ENCODE measurements around the gene ARID1A. TPM values are rescaled to one million over a fixed set of nuclear protein-coding genes. Genes with fewer than 3 reads are reported as not detected.

Gene ARID1A
- total RNA-seq, 4 donors from 2014 or later: 36.8 to 76.2 (median 44.5) TPM

GRCh38 chr1:26728645-26729044 lies 32.8 kb downstream of the ARID1A start:
- Histone ChIP-seq H3K9me3 (no peaks in the 10 kb centered on the region), H3K36me3 (peaks cover 34 to 43% (median 40%) of the 10 kb centered on the region in 4 donors), H3K4me1 (peaks cover 58 to 73% (median 60%) of the 10 kb centered on the region in 4 donors), H3K27me3 (no peaks in the 10 kb centered on the region), H3K4me3 (no peak overlapping the region), H3K27ac (replicated peaks in 1 of 4) (no peak overlapping the region)
- 84% methylated on average over 1 of the region's 1 CpG for WGBS
- no peak for DNase-seq (ENCODE audit: extremely low spot score)
- TF ChIP-seq CTCF (IDR thresholded peaks at IDR 0.05) (no peak), POLR2A (IDR thresholded peaks at IDR 0.05; ENCODE audit: low read depth) (no peak), EP300 (IDR thresholded peaks at IDR 0.05) (no peak), POLR2AphosphoS5 (IDR thresholded peaks at IDR 0.05) (no peak)
- intact Hi-C loops (cut with DNase I): loop anchor here (10.0 kb wide), 1 partner anchor 56 kb away; the partner anchor contains the start of gene PIGV

- peaks cover 35 to 53% (median 48%) of the 10 kb centered on the region in 4 donors for H3K36me3 ChIP-seq
- WGBS: 94% methylated on average over 11 of the region's 12 CpGs
These were observed 33.8 kb downstream of the ARID1A start for GRCh38 chr1:26729633-26730032.

GRCh38 chr1:26730695-26731094 lies 34.9 kb downstream of the ARID1A start:
- Histone ChIP-seq H3K4me1 (peaks cover 52 to 66% (median 55%) of the 10 kb centered on the region in 4 donors), H3K9me3 (no peaks in the 10 kb centered on the region), H3K27me3 (no peaks in the 10 kb centered on the region), H3K36me3 (peaks cover 44 to 63% (median 56%) of the 10 kb centered on the region in 4 donors), H3K27ac (replicated peaks in 1 of 4) (no peak overlapping the region), H3K4me3 (no peak overlapping the region)
- TF ChIP-seq EP300 (IDR thresholded peaks at IDR 0.05): no peak
- TF ChIP-seq POLR2A (IDR thresholded peaks at IDR 0.05; ENCODE audit: low read depth): no peak
- TF ChIP-seq POLR2AphosphoS5 (IDR thresholded peaks at IDR 0.05): no peak
- intact Hi-C loops (cut with DNase I): no loop called here
- no peak for DNase-seq (ENCODE audit: extremely low spot score)
- WGBS: 74% methylated on average over 2 of the region's 2 CpGs

More at GRCh38 chr1:26729633-26730032, 33.8 kb downstream of the ARID1A start:
- H3K27ac ChIP-seq (replicated peaks in 1 of 4): no peak overlapping the region
- no peaks in the 10 kb centered on the region for H3K9me3 ChIP-seq
- H3K4me1 ChIP-seq: peaks cover 58 to 73% (median 60%) of the 10 kb centered on the region in 4 donors
- no peak for DNase-seq (ENCODE audit: extremely low spot score)
- TF ChIP-seq EP300 (IDR thresholded peaks at IDR 0.05) (no peak), POLR2A (IDR thresholded peaks at IDR 0.05; ENCODE audit: low read depth) (no peak), CTCF (IDR thresholded peaks at IDR 0.05) (no peak), POLR2AphosphoS5 (IDR thresholded peaks at IDR 0.05) (no peak)
- intact Hi-C loops (cut with DNase I): loop anchor here (10.0 kb wide), 1 partner anchor 55 kb away; the partner anchor contains the start of gene PIGV
- H3K4me3 ChIP-seq: no peak overlapping the region
- no peaks in the 10 kb centered on the region for H3K27me3 ChIP-seq

- Histone ChIP-seq H3K4me1 (peaks cover 45 to 59% (median 48%) of the 10 kb centered on the region in 4 donors), H3K9me3 (no peaks in the 10 kb centered on the region), H3K27ac (replicated peaks in 1 of 4) (no peak overlapping the region), H3K27me3 (no peaks in the 10 kb centered on the region), H3K4me3 (no peak overlapping the region), H3K36me3 (peaks cover 46 to 68% (median 58%) of the 10 kb centered on the region in 4 donors)
- DNase-seq (ENCODE audit: extremely low spot score): no peak
- intact Hi-C loops (cut with DNase I): no loop called here
- TF ChIP-seq CTCF (IDR thresholded peaks at IDR 0.05): no peak
- no peak for TF ChIP-seq EP300 (IDR thresholded peaks at IDR 0.05)
- no peak for TF ChIP-seq POLR2AphosphoS5 (IDR thresholded peaks at IDR 0.05)
- no peak for TF ChIP-seq POLR2A (IDR thresholded peaks at IDR 0.05; ENCODE audit: low read depth)
- 84% methylated on average over 11 of the region's 11 CpGs for WGBS
These were observed 35.6 kb downstream of the ARID1A start for GRCh38 chr1:26731233-26731902.

GRCh38 chr1:26733392-26733791 lies 37.6 kb downstream of the ARID1A start:
- H3K36me3 ChIP-seq: peaks cover 64 to 87% (median 77%) of the 10 kb centered on the region in 4 donors
- no peak overlapping the region for H3K4me3 ChIP-seq
- intact Hi-C loops (cut with DNase I): no loop called here
- H3K27me3 ChIP-seq: no peaks in the 10 kb centered on the region
- peak overlapping the region in 2 of 4 donors; percentile 6 to 54 for H3K27ac ChIP-seq (replicated peaks in 1 of 4)
- TF ChIP-seq EP300 (IDR thresholded peaks at IDR 0.05): no peak
- no peak for TF ChIP-seq POLR2AphosphoS5 (IDR thresholded peaks at IDR 0.05)
- TF ChIP-seq POLR2A (IDR thresholded peaks at IDR 0.05; ENCODE audit: low read depth): no peak
- no peak for TF ChIP-seq CTCF (IDR thresholded peaks at IDR 0.05)
- H3K9me3 ChIP-seq: no peaks in the 10 kb centered on the region
- peaks cover 25 to 39% (median 30%) of the 10 kb centered on the region in 4 donors for H3K4me1 ChIP-seq
- no peak for DNase-seq (ENCODE audit: extremely low spot score)
- 84% methylated on average over 2 of the region's 2 CpGs for WGBS

All from esophagus muscularis mucosa (tissue), 4 donors.